Nephron (organoid): ENCODE data around the gene KCTD16.

Experiments
- H3K27ac Mint-ChIP-seq, 3 experiments: 2 replicates each; pipeline ENCODE4 v1.8.0; 2020; ENCODE audit warnings: mixed read lengths in 3 of 3, mild to moderate bottlenecking in 2 of 3, moderate library complexity in 1 of 3
- H3K27me3 Mint-ChIP-seq: 2 replicates; pipeline ENCODE4 v1.8.0; 2021; ENCODE audit warnings: low read depth, mild to moderate bottlenecking, moderate library complexity, mixed read lengths
- H3K36me3 Mint-ChIP-seq: 2 replicates; pipeline ENCODE4 v1.8.0; 2020; ENCODE audit warnings: low read depth, mixed read lengths
- H3K4me1 Mint-ChIP-seq: 2 replicates; pipeline ENCODE4 v1.8.0; 2020; ENCODE audit warnings: mixed read lengths
- H3K4me3 Mint-ChIP-seq, 3 experiments: 2 replicates each; pipeline ENCODE4 v1.8.0; 2020; ENCODE audit warnings: mild to moderate bottlenecking in 3 of 3, mixed read lengths in 3 of 3, moderate library complexity in 2 of 3
- H3K9me3 Mint-ChIP-seq: 2 replicates; pipeline ENCODE4 v1.8.0; 2020; ENCODE audit warnings: mixed read lengths
- CTCF ChIP-seq, 3 experiments: fragments of 200-600 bp; sonication (generic); IDR thresholded peaks; one replicate each; pipeline ENCODE4 v1.5.0; 2021; ENCODE audit warnings: antibody characterized with exemption in 3 of 3; ENCODE audit not compliant: unreplicated experiment in 3 of 3

Gene KCTD16

GRCh38 chr5:144448457-144448856, 277.8 kb downstream of the KCTD16 start:
- TF ChIP-seq CTCF (IDR thresholded peaks at IDR 0.05; ENCODE audit: unreplicated experiment in 3 of 3) = no peak
- H3K4me1 Mint-ChIP-seq = no peaks in the 10 kb centered on the region
- H3K27me3 Mint-ChIP-seq = no peaks in the 10 kb centered on the region
- H3K4me3 Mint-ChIP-seq = no peak overlapping the region
- peak overlapping the region in 1 of 3 experiments; percentile 41 for H3K27ac Mint-ChIP-seq
- peaks cover 2% of the 10 kb centered on the region for H3K9me3 Mint-ChIP-seq
- no peaks in the 10 kb centered on the region for H3K36me3 Mint-ChIP-seq

- Mint-ChIP-seq H3K36me3 (no peaks in the 10 kb centered on the region), H3K27ac (no peak overlapping the region), H3K27me3 (no peaks in the 10 kb centered on the region), H3K9me3 (no peaks in the 10 kb centered on the region), H3K4me3 (no peak overlapping the region), H3K4me1 (no peaks in the 10 kb centered on the region)
- no peak for TF ChIP-seq CTCF (IDR thresholded peaks at IDR 0.05; ENCODE audit: unreplicated experiment in 3 of 3)
These were observed 280.7 kb downstream of the KCTD16 start for GRCh38 chr5:144451187-144451973.

GRCh38 chr5:144453753-144454152, 283.1 kb downstream of the KCTD16 start:
- Mint-ChIP-seq H3K27ac (no peak overlapping the region), H3K4me1 (no peaks in the 10 kb centered on the region), H3K4me3 (no peak overlapping the region), H3K9me3 (no peaks in the 10 kb centered on the region), H3K36me3 (no peaks in the 10 kb centered on the region), H3K27me3 (peaks cover 3% of the 10 kb centered on the region)
- no peak for TF ChIP-seq CTCF (IDR thresholded peaks at IDR 0.05; ENCODE audit: unreplicated experiment in 3 of 3)

- Mint-ChIP-seq H3K27ac (no peak overlapping the region), H3K27me3 (peaks cover 3% of the 10 kb centered on the region), H3K9me3 (no peaks in the 10 kb centered on the region), H3K4me3 (no peak overlapping the region), H3K36me3 (no peaks in the 10 kb centered on the region), H3K4me1 (no peaks in the 10 kb centered on the region)
- no peak for TF ChIP-seq CTCF (IDR thresholded peaks at IDR 0.05; ENCODE audit: unreplicated experiment in 3 of 3)
These were observed 286.5 kb downstream of the KCTD16 start for GRCh38 chr5:144457160-144457559.

- peaks cover 3% of the 10 kb centered on the region for H3K27me3 Mint-ChIP-seq
- H3K27ac Mint-ChIP-seq = no peak overlapping the region
- no peaks in the 10 kb centered on the region for H3K9me3 Mint-ChIP-seq
- H3K4me3 Mint-ChIP-seq = no peak overlapping the region
- no peak for TF ChIP-seq CTCF (IDR thresholded peaks at IDR 0.05; ENCODE audit: unreplicated experiment in 3 of 3)
- no peaks in the 10 kb centered on the region for H3K36me3 Mint-ChIP-seq
- no peaks in the 10 kb centered on the region for H3K4me1 Mint-ChIP-seq
These were observed 287.5 kb downstream of the KCTD16 start for GRCh38 chr5:144458216-144458615.

- Mint-ChIP-seq H3K9me3 (no peaks in the 10 kb centered on the region), H3K36me3 (no peaks in the 10 kb centered on the region), H3K27me3 (peaks cover 3% of the 10 kb centered on the region), H3K4me1 (no peaks in the 10 kb centered on the region), H3K4me3 (no peak overlapping the region), H3K27ac (no peak overlapping the region)
- no peak for TF ChIP-seq CTCF (IDR thresholded peaks at IDR 0.05; ENCODE audit: unreplicated experiment in 3 of 3)
These were observed 289.9 kb downstream of the KCTD16 start for GRCh38 chr5:144460600-144460999.
